Mesenchymal stem cell (in vitro differentiated cells and primary cell): ENCODE measurements around the gene LYPLA2.
A peak's percentile ranks its signal among the peaks of the same experiment; 100 is the strongest.
"Not testable (repeated sequence)": the region's sequence is repeated elsewhere in the genome, so short reads cannot be mapped to it uniquely, and the experiment has no call there.

ENCODE experiments used
- DNase-seq: peaks from one replicate; pipeline ENCODE4 v3.0.0-alpha.2; 2013
- H2AFZ ChIP-seq: one replicate; pipeline ENCODE4 v1.6.1; 2013; ENCODE audit warnings: low read depth, mild to moderate bottlenecking, control low read depth, inconsistent platforms, low read length, moderate library complexity
- H2AK5ac ChIP-seq: 2 replicates; pipeline ENCODE4 v1.6.1; 2013; ENCODE audit warnings: low read length, moderate library complexity, mild to moderate bottlenecking, inconsistent platforms; ENCODE audit not compliant: severe bottlenecking
- H2BK120ac ChIP-seq: one replicate; pipeline ENCODE4 v1.6.1; 2013; ENCODE audit warnings: low read depth, mild to moderate bottlenecking, inconsistent platforms, low read length, moderate library complexity
- H2BK12ac ChIP-seq, 2 experiments: one replicate each; pipeline ENCODE4 v1.6.1; 2013; ENCODE audit warnings: inconsistent platforms in 2 of 2, low read length in 2 of 2, mild to moderate bottlenecking in 2 of 2, moderate library complexity in 2 of 2, control low read depth in 1 of 2
- H2BK15ac ChIP-seq: one replicate; pipeline ENCODE4 v1.6.1; 2013; ENCODE audit warnings: mild to moderate bottlenecking, low read depth, inconsistent platforms; ENCODE audit not compliant: poor library complexity, severe bottlenecking
- H2BK5ac ChIP-seq: 2 replicates; pipeline ENCODE4 v1.6.1; 2013; ENCODE audit warnings: low read depth, mild to moderate bottlenecking, low read length, control low read depth, inconsistent platforms; ENCODE audit not compliant: poor library complexity, severe bottlenecking
- H3K14ac ChIP-seq, 2 experiments: one replicate each; pipeline ENCODE4 v1.6.1; 2013; ENCODE audit warnings: inconsistent platforms in 2 of 2, low read length in 2 of 2, control low read depth in 1 of 2, mild to moderate bottlenecking in 1 of 2, moderate library complexity in 1 of 2
- H3K18ac ChIP-seq, 2 experiments: one replicate each; pipeline ENCODE4 v1.6.1; 2013; ENCODE audit warnings: inconsistent platforms in 2 of 2, low read length in 2 of 2, control low read depth in 1 of 2, low read depth in 1 of 2, mild to moderate bottlenecking in 1 of 2
- H3K23ac ChIP-seq, 2 experiments: one replicate each; pipeline ENCODE4 v1.6.1; 2013; ENCODE audit warnings: inconsistent platforms in 2 of 2, low read length in 2 of 2, mild to moderate bottlenecking in 2 of 2, moderate library complexity in 2 of 2, control low read depth in 1 of 2
- H3K27ac ChIP-seq: 2 replicates; pipeline ENCODE4 v1.5.1; 2013; ENCODE audit warnings: mild to moderate bottlenecking, moderate library complexity, low read length, control low read depth, inconsistent platforms; ENCODE audit not compliant: poor library complexity, severe bottlenecking
- H3K27me3 ChIP-seq, 2 experiments: 2 replicates each; pipeline versions ENCODE4 v1.6.1 to v1.7.0; 2013; ENCODE audit warnings: low read length in 2 of 2, mild to moderate bottlenecking in 2 of 2, moderate library complexity in 2 of 2, control low read depth in 1 of 2, inconsistent platforms in 1 of 2; ENCODE audit not compliant: control insufficient read depth in 1 of 2, insufficient read depth in 1 of 2
- H3K36me3 ChIP-seq, 2 experiments: 2 replicates each; pipeline versions ENCODE4 v1.6.1 to v1.7.0; 2013; ENCODE audit warnings: low read length in 2 of 2, control low read depth in 1 of 2, inconsistent platforms in 1 of 2, low read depth in 1 of 2, mild to moderate bottlenecking in 1 of 2; ENCODE audit not compliant: insufficient read depth in 2 of 2, control insufficient read depth in 1 of 2
- H3K4ac ChIP-seq, 2 experiments: one replicate each; pipeline ENCODE4 v1.6.1; 2013; ENCODE audit warnings: inconsistent platforms in 2 of 2, low read length in 2 of 2, mild to moderate bottlenecking in 2 of 2, moderate library complexity in 2 of 2, control low read depth in 1 of 2, low read depth in 1 of 2
- H3K4me1 ChIP-seq: 2 replicates; pipeline ENCODE4 v1.6.1; 2013; ENCODE audit warnings: low read depth, low read length, control low read depth; ENCODE audit not compliant: control insufficient read depth, insufficient read depth
- H3K4me2 ChIP-seq: 2 replicates; pipeline ENCODE4 v1.6.1; 2013; ENCODE audit warnings: low read length, mild to moderate bottlenecking, inconsistent platforms; ENCODE audit not compliant: poor library complexity, severe bottlenecking
- H3K4me3 ChIP-seq, 2 experiments: 2 replicates each; pipeline versions ENCODE4 v1.5.1 to v1.7.0; 2013; ENCODE audit warnings: low read length in 2 of 2, mild to moderate bottlenecking in 2 of 2, control low read depth in 1 of 2, low read depth in 1 of 2; ENCODE audit not compliant: insufficient read depth in 1 of 2
- H3K79me1 ChIP-seq: replicated peaks from 2 replicates; pipeline ENCODE4 v1.6.1; 2013; ENCODE audit warnings: mild to moderate bottlenecking, control low read depth, low read length, inconsistent platforms; ENCODE audit not compliant: poor library complexity, severe bottlenecking
- H3K9ac ChIP-seq: 2 replicates; pipeline ENCODE4 v1.7.0; 2013; ENCODE audit warnings: mild to moderate bottlenecking, low read length, moderate library complexity
- H3K9me3 ChIP-seq: 2 replicates; pipeline ENCODE4 v1.7.0; 2013; ENCODE audit warnings: mild to moderate bottlenecking, low read length; ENCODE audit not compliant: control insufficient read depth
- H4K8ac ChIP-seq: one replicate; pipeline ENCODE4 v1.6.1; 2013; ENCODE audit warnings: inconsistent platforms, mild to moderate bottlenecking, low read length, moderate library complexity
- H4K91ac ChIP-seq: one replicate; pipeline ENCODE4 v1.6.1; 2013; ENCODE audit warnings: mild to moderate bottlenecking, low read length, inconsistent platforms
- WGBS: methylation state at CpG from one replicate; pipeline ENCODE4 v1.1.7; 2013; ENCODE audit warnings: mixed read lengths; 5-methylcytosine and 5-hydroxymethylcytosine counted together

Gene LYPLA2

GRCh38 chr1:23834156-23834555 is 43.2 kb downstream of the LYPLA2 start:
- peak overlapping the region; percentile 60 for H4K8ac ChIP-seq
- not testable (repeated sequence) for DNase-seq, H2AK5ac ChIP-seq, H2BK12ac ChIP-seq, H3K4me1 ChIP-seq, H2BK120ac ChIP-seq, H3K27ac ChIP-seq, H3K4me3 ChIP-seq, H3K14ac ChIP-seq, H3K36me3 ChIP-seq, H3K23ac ChIP-seq, H3K9me3 ChIP-seq, H2AFZ ChIP-seq, H3K9ac ChIP-seq, H3K4ac ChIP-seq, H2BK15ac ChIP-seq, H3K4me2 ChIP-seq, H2BK5ac ChIP-seq, H4K91ac ChIP-seq, H3K79me1 ChIP-seq, H3K18ac ChIP-seq
- peaks cover 10 to 14% of the 10 kb centered on the region in 2 experiments for H3K27me3 ChIP-seq
- WGBS = 73% methylated on average over 6 of the region's 6 CpGs

GRCh38 chr1:23836037-23836436 is 45.1 kb downstream of the LYPLA2 start:
- Histone ChIP-seq H2AK5ac (no peak overlapping the region), H3K14ac (no peak overlapping the region), H3K4me2 (no peak overlapping the region), H3K4me3 (no peak overlapping the region), H3K23ac (no peak overlapping the region), H2AFZ (no peak overlapping the region), H3K9ac (no peak overlapping the region), H3K79me1 (no peaks in the 10 kb centered on the region), H2BK12ac (no peak overlapping the region), H2BK15ac (no peak overlapping the region), H3K4ac (no peak overlapping the region), H4K8ac (no peak overlapping the region), H2BK120ac (no peak overlapping the region), H2BK5ac (no peak overlapping the region), H3K27me3 (peaks cover 10 to 15% of the 10 kb centered on the region in 2 experiments), H4K91ac (no peak overlapping the region), H3K9me3 (no peaks in the 10 kb centered on the region), H3K36me3 (no peaks in the 10 kb centered on the region), H3K18ac (no peak overlapping the region), H3K27ac (no peak overlapping the region), H3K4me1 (peaks cover 6% of the 10 kb centered on the region)
- 76% methylated on average over 2 of the region's 3 CpGs for WGBS
- DNase-seq = no peak

GRCh38 chr1:23837908-23838307 is 47.0 kb downstream of the LYPLA2 start:
- WGBS = 8% methylated on average over 11 of the region's 13 CpGs
- Histone ChIP-seq H4K8ac (peak overlapping the region; percentile 14), H4K91ac (no peak overlapping the region)

GRCh38 chr1:23838401-23838866 is 47.5 kb downstream of the LYPLA2 start:
- no peak overlapping the region for H2AK5ac ChIP-seq
- H3K4me2 ChIP-seq = peak overlapping the region; percentile 92
- peak; percentile 81 for DNase-seq
- H2BK120ac ChIP-seq = no peak overlapping the region
- no peak overlapping the region for H3K27ac ChIP-seq
- peak overlapping the region in 1 of 2 experiments; percentile 11 for H3K23ac ChIP-seq
- H4K8ac ChIP-seq = no peak overlapping the region
- no peak overlapping the region for H2BK5ac ChIP-seq
- no peak overlapping the region for H3K4ac ChIP-seq
- WGBS = 2% methylated on average over 13 of the region's 21 CpGs
- H3K18ac ChIP-seq = no peak overlapping the region
- H3K27me3 ChIP-seq = peaks cover 10 to 28% of the 10 kb centered on the region in 2 experiments
- no peaks in the 10 kb centered on the region for H3K79me1 ChIP-seq
- no peak overlapping the region for H4K91ac ChIP-seq
- peak overlapping the region; percentile 60 for H2AFZ ChIP-seq
- H2BK12ac ChIP-seq = no peak overlapping the region
- no peaks in the 10 kb centered on the region for H3K9me3 ChIP-seq
- no peak overlapping the region for H3K14ac ChIP-seq
- H2BK15ac ChIP-seq = no peak overlapping the region
- no peaks in the 10 kb centered on the region for H3K36me3 ChIP-seq
- H3K4me1 ChIP-seq = peaks cover 6% of the 10 kb centered on the region
- peak overlapping the region; percentile 60 for H3K9ac ChIP-seq
- H3K4me3 ChIP-seq = peak overlapping the region in 1 of 2 experiments; percentile 72

More at GRCh38 chr1:23837908-23838307, 47.0 kb downstream of the LYPLA2 start:
- Histone ChIP-seq H3K79me1 (no peaks in the 10 kb centered on the region), H3K9ac (peak overlapping the region; percentile 38), H3K36me3 (no peaks in the 10 kb centered on the region), H3K18ac (no peak overlapping the region), H3K4me2 (peak overlapping the region; percentile 92), H2BK15ac (no peak overlapping the region), H3K4me3 (peak overlapping the region in 1 of 2 experiments; percentile 72), H3K4ac (no peak overlapping the region), H2AK5ac (no peak overlapping the region), H2BK120ac (no peak overlapping the region), H2BK5ac (no peak overlapping the region), H3K14ac (no peak overlapping the region), H2AFZ (peak overlapping the region; percentile 60), H3K27me3 (peaks cover 10 to 28% of the 10 kb centered on the region in 2 experiments), H3K9me3 (no peaks in the 10 kb centered on the region), H3K4me1 (peaks cover 6% of the 10 kb centered on the region), H2BK12ac (peak overlapping the region in 1 of 2 experiments; percentile 17), H3K23ac (no peak overlapping the region), H3K27ac (no peak overlapping the region)
- DNase-seq = peak; percentile 11
